ENCODE measurements around the gene NRGN. TPM values are rescaled to one million over a fixed set of nuclear protein-coding genes. Genes with fewer than 3 reads are reported as not detected.

The NRGN gene
- polyA plus RNA-seq (0.37 to 3.3 TPM (median 0.97 TPM) in 3 replicates), polyA minus RNA-seq (0.33 to 2.0 TPM (median 0.99 TPM) in 3 replicates)
- polyA plus RNA-seq (2011; ENCODE audit: low read depth), result not detected
- polyA plus RNA-seq (2011; cell fraction: cytosol; rRNA removed), result 0.50 and 0.88 TPM in 2 replicates
- 0.22 and 1.0 TPM in 2 replicates for polyA plus RNA-seq (2011; cell fraction: nucleus; rRNA removed)
- polyA plus RNA-seq (2012; ENCODE audit: low replicate concordance), result 4.0 TPM in 1 of 2 replicates, not detected in the other
- polyA minus RNA-seq (2011; cell fraction: cytosol; rRNA and poly(A)+ RNA removed), result not detected
- polyA minus RNA-seq (2011; cell fraction: nucleus; rRNA and poly(A)+ RNA removed), result not detected in 2 replicates

- peak within 1 kb of the TSS; percentile 69 for H2AFZ ChIP-seq (ENCODE audit: control insufficient read depth, low read length)
- peak within 1 kb of the TSS; percentile 25 to 71 (median 65) for H3K4me3 ChIP-seq (ENCODE audit: control insufficient read depth in 2 of 3, extremely low read depth in 1 of 3, insufficient read depth in 2 of 3, low read depth in 1 of 3, low read length in 3 of 3)
- no peak within 1 kb of the TSS for H3K27ac ChIP-seq (ENCODE audit: control insufficient read depth, insufficient read depth, low read length)
- peaks cover 59% of the 10 kb centered on the region for H3K27me3 ChIP-seq (ENCODE audit: control insufficient read depth, extremely low read depth, insufficient read depth, low read length)
- TF ChIP-seq EZH2 (IDR thresholded peaks at IDR 0.05; ENCODE audit: low read length) (peak; percentile 76), CTCF (optimal IDR thresholded peaks at IDR 0.05 in 1 of 3, IDR thresholded peaks at IDR 0.05 in 1 of 3, conservative IDR thresholded peaks at IDR 0.05 in 1 of 3; ENCODE audit: extremely low read depth in 1 of 3, insufficient read depth in 2 of 3, low read length in 3 of 3) (no peak)
- H3K9me1 ChIP-seq (ENCODE audit: control insufficient read depth, extremely low read depth, insufficient read depth, low read length), result no peaks in the 10 kb centered on the region
- dilution Hi-C loops (cut with MboI; ENCODE audit: extremely low pct_ligation_motif_present, low sequenced_read_pairs), result no loop called here
- peaks cover 7% of the 10 kb centered on the region for H3K4me1 ChIP-seq (ENCODE audit: control insufficient read depth, extremely low read depth, insufficient read depth, low read length)
- DNase-seq (ENCODE audit: low read depth, low spot score) (peak; percentile 23), FAIRE-seq (peak; percentile 48)
- no peaks in the 10 kb centered on the region for H3K9me3 ChIP-seq (ENCODE audit: control insufficient read depth, low read depth, low read length)
- H3K36me3 ChIP-seq (ENCODE audit: control insufficient read depth in 2 of 2, extremely low read depth in 1 of 2, insufficient read depth in 2 of 2, low read length in 2 of 2), result no peaks in the 10 kb centered on the region
- H4K20me1 ChIP-seq (ENCODE audit: control insufficient read depth, extremely low read depth, insufficient read depth, low read length), result no peaks in the 10 kb centered on the region
- H3K9ac ChIP-seq (ENCODE audit: control insufficient read depth, extremely low read depth, insufficient read depth, low read length), result peak within 1 kb of the TSS; percentile 24
- H3K79me2 ChIP-seq (ENCODE audit: control insufficient read depth, insufficient read depth, low read length), result no peaks in the 10 kb centered on the region
- peak within 1 kb of the TSS; percentile 85 for H3K4me2 ChIP-seq (ENCODE audit: control insufficient read depth, extremely low read depth, insufficient read depth, low read depth, low read length)
Observed at GRCh38 chr11:124739479-124740276, at the start of gene NRGN. NRGN (plus strand) TSS chr11:124739942; CDS start chr11:124740085, 143 bp downstream.

- FAIRE-seq (no peak), DNase-seq (ENCODE audit: low read depth, low spot score) (no peak)
- Histone ChIP-seq H3K4me1 (ENCODE audit: control insufficient read depth, extremely low read depth, insufficient read depth, low read length) (no peaks in the 10 kb centered on the region), H3K9me3 (ENCODE audit: control insufficient read depth, low read depth, low read length) (no peaks in the 10 kb centered on the region), H3K9ac (ENCODE audit: control insufficient read depth, extremely low read depth, insufficient read depth, low read length) (no peak overlapping the region), H3K27me3 (ENCODE audit: control insufficient read depth, extremely low read depth, insufficient read depth, low read length) (no peaks in the 10 kb centered on the region), H3K4me2 (ENCODE audit: control insufficient read depth, extremely low read depth, insufficient read depth, low read depth, low read length) (no peak overlapping the region), H4K20me1 (ENCODE audit: control insufficient read depth, extremely low read depth, insufficient read depth, low read length) (no peaks in the 10 kb centered on the region), H3K9me1 (ENCODE audit: control insufficient read depth, extremely low read depth, insufficient read depth, low read length) (no peaks in the 10 kb centered on the region), H3K4me3 (ENCODE audit: control insufficient read depth in 2 of 3, extremely low read depth in 1 of 3, insufficient read depth in 2 of 3, low read depth in 1 of 3, low read length in 3 of 3) (no peak overlapping the region), H2AFZ (ENCODE audit: control insufficient read depth, low read length) (no peak overlapping the region), H3K36me3 (ENCODE audit: control insufficient read depth in 2 of 2, extremely low read depth in 1 of 2, insufficient read depth in 2 of 2, low read length in 2 of 2) (no peaks in the 10 kb centered on the region), H3K79me2 (ENCODE audit: control insufficient read depth, insufficient read depth, low read length) (no peaks in the 10 kb centered on the region), H3K27ac (ENCODE audit: control insufficient read depth, insufficient read depth, low read length) (no peak overlapping the region)
- TF ChIP-seq EZH2 (IDR thresholded peaks at IDR 0.05; ENCODE audit: low read length), result no peak
- TF ChIP-seq CTCF (optimal IDR thresholded peaks at IDR 0.05 in 1 of 3, IDR thresholded peaks at IDR 0.05 in 1 of 3, conservative IDR thresholded peaks at IDR 0.05 in 1 of 3; ENCODE audit: extremely low read depth in 1 of 3, insufficient read depth in 2 of 3, low read length in 3 of 3), result no peak
- dilution Hi-C loops (cut with MboI; ENCODE audit: extremely low pct_ligation_motif_present, low sequenced_read_pairs), result no loop called here
Observed at GRCh38 chr11:124693142-124693541, 46.6 kb upstream of the NRGN start.

Measured in keratinocyte (primary cell).